HepG2 (cell line): Measurements from ENCODE around the gene TNFAIP1. TPM values are rescaled to one million over a fixed set of nuclear protein-coding genes. Genes with fewer than 3 reads are reported as not detected.

ENCODE experiments used
- DR1 ChIP-seq: sonication (generic); formaldehyde crosslinking; IDR thresholded peaks from 2 replicates; pipeline ENCODE4 v1.8.0; 2021; ENCODE audit warnings: mild to moderate bottlenecking, missing genetic modification reagents, inconsistent platforms
- FOXA1 ChIP-seq, 2 experiments: fragments of 450-650 bp in 1 of 2; sonication (generic) in 1 of 2; formaldehyde crosslinking in 1 of 2; IDR thresholded peaks; 2 replicates each; pipeline versions ENCODE4 v1.4.0 to v1.6.1; 2016 to 2020; ENCODE audit warnings: missing genetic modification reagents in 1 of 2
- KDM1A ChIP-seq: IDR thresholded peaks from 2 replicates; pipeline ENCODE4 v1.6.1; 2016; ENCODE audit warnings: missing compliant biosample characterization
- KDM5B ChIP-seq: sonication (generic); formaldehyde crosslinking; IDR thresholded peaks from 2 replicates; pipeline ENCODE4 v1.4.0; 2020; ENCODE audit warnings: missing genetic modification reagents, mild to moderate bottlenecking, borderline replicate concordance
- MAFK ChIP-seq, 2 experiments: IDR thresholded peaks in 1 of 2; conservative IDR thresholded peaks in 1 of 2; 2 replicates each; pipeline ENCODE4 v1.6.1; 2011; ENCODE audit warnings: improper control_type of control experiment in 2 of 2, low read length in 2 of 2
- MEIS2 ChIP-seq: sonication (generic); formaldehyde crosslinking; IDR thresholded peaks from 2 replicates; pipeline ENCODE4 v1.9.0; 2021; ENCODE audit warnings: mild to moderate bottlenecking, missing genetic modification reagents
- SATB2 ChIP-seq: sonication (generic); formaldehyde crosslinking; IDR thresholded peaks from 2 replicates; pipeline ENCODE4 v1.5.0; 2020; ENCODE audit warnings: missing genetic modification reagents
- STAG1 ChIP-seq: sonication (generic); formaldehyde crosslinking; IDR thresholded peaks from 2 replicates; pipeline ENCODE4 v1.4.0; 2020; ENCODE audit warnings: missing genetic modification reagents
- YY1 ChIP-seq: IDR thresholded peaks from 2 replicates; pipeline ENCODE4 v1.6.1; 2011; ENCODE audit warnings: low read length, low read depth, moderate library complexity, mild to moderate bottlenecking; ENCODE audit not compliant: insufficient read depth, insufficient replicate concordance
- ZFP36 ChIP-seq: fragments of 150-350 bp; IDR thresholded peaks from 2 replicates; pipeline ENCODE4 v1.6.1; 2018; ENCODE audit warnings: borderline replicate concordance, low read length, low read depth; ENCODE audit not compliant: partially characterized antibody
- ZNF335 ChIP-seq: sonication (generic); formaldehyde crosslinking; IDR thresholded peaks from 2 replicates; pipeline ENCODE4 v1.4.0; 2020; ENCODE audit warnings: missing genetic modification reagents
- ZNF761 ChIP-seq: sonication (generic); formaldehyde crosslinking; conservative IDR thresholded peaks from 2 replicates; pipeline ENCODE4 v1.4.0; 2020; ENCODE audit warnings: mild to moderate bottlenecking, missing genetic modification reagents
- polyA plus RNA-seq, 8 experiments: library from polyadenylated mRNA; depleted of rRNA in 3 of 8; stranded (reverse) in 7 of 8; unstranded in 1 of 8; fragments of >200 nt; fragmentation: Illumina TruSeq in 4 of 8; extraction: Trizol in 4 of 8; gene quantifications; 2 replicates each; pipeline versions ENCODE4 v1.2.1 to v1.2.3, GENCODE V29; 2011 to 2016; ENCODE audit warnings: low read depth in 4 of 8, missing spikeins in 1 of 8, mixed read lengths in 1 of 8; ENCODE audit not compliant: insufficient read depth in 1 of 8
- total RNA-seq, 5 experiments: library from RNA; depleted of rRNA; stranded (reverse); fragments of >200 nt; fragmentation: Illumina TruSeq; extraction: Trizol; gene quantifications; 2 replicates each; pipeline ENCODE4 v1.2.3, GENCODE V29; 2016; ENCODE audit warnings: low read depth in 1 of 5
- TF ChIP-seq, protein P1 (sequence below): sonication (generic); formaldehyde crosslinking; IDR thresholded peaks from 2 replicates; pipeline ENCODE4 v1.5.0; 2020; ENCODE audit warnings: mild to moderate bottlenecking, missing genetic modification reagents, borderline replicate concordance
- TF ChIP-seq, protein P2 (sequence below): sonication (generic); formaldehyde crosslinking; conservative IDR thresholded peaks from 2 replicates; pipeline ENCODE4 v1.5.0; 2020; ENCODE audit warnings: missing genetic modification reagents
- TF ChIP-seq, protein P3 (sequence below): sonication (generic); formaldehyde crosslinking; IDR thresholded peaks from 2 replicates; pipeline ENCODE4 v1.5.1; 2020; ENCODE audit warnings: mild to moderate bottlenecking, missing genetic modification reagents, borderline replicate concordance

Gene TNFAIP1
- total and polyA plus RNA-seq, 2 of the 13 experiments (the other 11 are each of a cell fraction or from before 2014, with no cell fraction given): 17.5 to 40.6 TPM

DNA sequence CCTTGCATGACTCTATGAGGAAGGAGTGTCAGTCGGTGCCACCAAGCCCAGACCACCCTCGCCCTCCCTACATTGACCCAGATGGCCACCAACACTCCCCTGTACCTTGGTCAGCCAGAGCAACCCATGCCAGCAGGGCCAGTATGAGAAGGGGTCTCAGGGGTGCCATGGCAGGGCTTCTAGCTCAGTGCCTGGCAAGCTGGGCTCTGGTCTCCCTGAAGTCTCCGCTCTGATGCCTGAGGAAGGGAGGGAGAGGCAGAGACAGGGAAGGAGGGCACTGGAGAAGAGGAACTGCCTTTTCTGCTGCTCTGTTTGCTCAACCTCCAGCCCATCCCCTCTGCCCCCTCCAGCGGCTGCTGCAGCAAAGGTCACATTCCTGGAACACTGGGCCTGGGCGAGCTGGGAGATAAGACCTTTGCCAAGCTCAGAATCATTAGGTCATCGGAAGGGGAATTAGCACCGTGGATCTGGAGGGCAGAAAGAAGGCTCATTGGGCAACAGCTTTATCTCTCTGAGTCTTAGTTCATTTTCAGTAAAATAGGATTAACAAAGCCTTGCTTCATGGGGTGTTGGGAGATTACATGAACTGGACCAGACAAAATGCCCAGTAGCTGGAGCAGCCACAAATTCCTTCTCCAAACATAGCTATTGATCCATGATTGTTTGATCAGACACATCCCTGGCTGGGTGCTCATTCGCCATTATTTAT, 34.6 kb downstream of the TNFAIP1 start, which contains the start of gene VTN (continued):
- 0 out of 2 replicates have a peak, but pooled peaks have one; percentile 42 for TF ChIP-seq MEIS2 (CRISPR knock-in tag)
- TF ChIP-seq MAFK (conservative IDR thresholded peaks at IDR 0.05 in 1 of 2, IDR thresholded peaks at IDR 0.05 in 1 of 2; ENCODE audit: low read length in 2 of 2): no peak
- 0 out of 2 replicates have a peak, but pooled peaks have one; percentile 78 for TF ChIP-seq SATB2 (CRISPR knock-in tag)
- peak; percentile 67 for TF ChIP-seq ZNF335 (CRISPR knock-in tag)
- peak; percentile 52; the same call in 1 of the 2 replicates for TF ChIP-seq FOXA1 (IDR thresholded peaks at IDR 0.05)
- TF ChIP-seq FOXA1 (CRISPR knock-in tag; IDR thresholded peaks at IDR 0.05): peak; percentile 80
- no peak for TF ChIP-seq ZFP36
- peak; percentile 40; the same call in 1 of the 2 replicates for TF ChIP-seq STAG1 (CRISPR knock-in tag)
- TF ChIP-seq, protein P1, sequence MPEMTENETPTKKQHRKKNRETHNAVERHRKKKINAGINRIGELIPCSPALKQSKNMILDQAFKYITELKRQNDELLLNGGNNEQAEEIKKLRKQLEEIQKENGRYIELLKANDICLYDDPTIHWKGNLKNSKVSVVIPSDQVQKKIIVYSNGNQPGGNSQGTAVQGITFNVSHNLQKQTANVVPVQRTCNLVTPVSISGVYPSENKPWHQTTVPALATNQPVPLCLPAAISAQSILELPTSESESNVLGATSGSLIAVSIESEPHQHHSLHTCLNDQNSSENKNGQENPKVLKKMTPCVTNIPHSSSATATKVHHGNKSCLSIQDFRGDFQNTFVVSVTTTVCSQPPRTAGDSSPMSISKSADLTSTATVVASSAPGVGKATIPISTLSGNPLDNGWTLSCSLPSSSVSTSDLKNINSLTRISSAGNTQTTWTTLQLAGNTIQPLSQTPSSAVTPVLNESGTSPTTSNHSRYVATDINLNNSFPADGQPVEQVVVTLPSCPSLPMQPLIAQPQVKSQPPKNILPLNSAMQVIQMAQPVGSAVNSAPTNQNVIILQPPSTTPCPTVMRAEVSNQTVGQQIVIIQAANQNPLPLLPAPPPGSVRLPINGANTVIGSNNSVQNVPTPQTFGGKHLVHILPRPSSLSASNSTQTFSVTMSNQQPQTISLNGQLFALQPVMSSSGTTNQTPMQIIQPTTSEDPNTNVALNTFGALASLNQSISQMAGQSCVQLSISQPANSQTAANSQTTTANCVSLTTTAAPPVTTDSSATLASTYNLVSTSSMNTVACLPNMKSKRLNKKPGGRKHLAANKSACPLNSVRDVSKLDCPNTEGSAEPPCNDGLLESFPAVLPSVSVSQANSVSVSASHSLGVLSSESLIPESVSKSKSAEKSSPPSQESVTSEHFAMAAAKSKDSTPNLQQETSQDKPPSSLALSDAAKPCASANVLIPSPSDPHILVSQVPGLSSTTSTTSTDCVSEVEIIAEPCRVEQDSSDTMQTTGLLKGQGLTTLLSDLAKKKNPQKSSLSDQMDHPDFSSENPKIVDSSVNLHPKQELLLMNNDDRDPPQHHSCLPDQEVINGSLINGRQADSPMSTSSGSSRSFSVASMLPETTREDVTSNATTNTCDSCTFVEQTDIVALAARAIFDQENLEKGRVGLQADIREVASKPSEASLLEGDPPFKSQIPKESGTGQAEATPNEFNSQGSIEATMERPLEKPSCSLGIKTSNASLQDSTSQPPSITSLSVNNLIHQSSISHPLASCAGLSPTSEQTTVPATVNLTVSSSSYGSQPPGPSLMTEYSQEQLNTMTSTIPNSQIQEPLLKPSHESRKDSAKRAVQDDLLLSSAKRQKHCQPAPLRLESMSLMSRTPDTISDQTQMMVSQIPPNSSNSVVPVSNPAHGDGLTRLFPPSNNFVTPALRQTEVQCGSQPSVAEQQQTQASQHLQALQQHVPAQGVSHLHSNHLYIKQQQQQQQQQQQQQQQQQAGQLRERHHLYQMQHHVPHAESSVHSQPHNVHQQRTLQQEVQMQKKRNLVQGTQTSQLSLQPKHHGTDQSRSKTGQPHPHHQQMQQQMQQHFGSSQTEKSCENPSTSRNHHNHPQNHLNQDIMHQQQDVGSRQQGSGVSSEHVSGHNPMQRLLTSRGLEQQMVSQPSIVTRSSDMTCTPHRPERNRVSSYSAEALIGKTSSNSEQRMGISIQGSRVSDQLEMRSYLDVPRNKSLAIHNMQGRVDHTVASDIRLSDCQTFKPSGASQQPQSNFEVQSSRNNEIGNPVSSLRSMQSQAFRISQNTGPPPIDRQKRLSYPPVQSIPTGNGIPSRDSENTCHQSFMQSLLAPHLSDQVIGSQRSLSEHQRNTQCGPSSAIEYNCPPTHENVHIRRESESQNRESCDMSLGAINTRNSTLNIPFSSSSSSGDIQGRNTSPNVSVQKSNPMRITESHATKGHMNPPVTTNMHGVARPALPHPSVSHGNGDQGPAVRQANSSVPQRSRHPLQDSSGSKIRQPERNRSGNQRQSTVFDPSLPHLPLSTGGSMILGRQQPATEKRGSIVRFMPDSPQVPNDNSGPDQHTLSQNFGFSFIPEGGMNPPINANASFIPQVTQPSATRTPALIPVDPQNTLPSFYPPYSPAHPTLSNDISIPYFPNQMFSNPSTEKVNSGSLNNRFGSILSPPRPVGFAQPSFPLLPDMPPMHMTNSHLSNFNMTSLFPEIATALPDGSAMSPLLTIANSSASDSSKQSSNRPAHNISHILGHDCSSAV (CRISPR knock-in tag): no peak
- TF ChIP-seq, protein P2, sequence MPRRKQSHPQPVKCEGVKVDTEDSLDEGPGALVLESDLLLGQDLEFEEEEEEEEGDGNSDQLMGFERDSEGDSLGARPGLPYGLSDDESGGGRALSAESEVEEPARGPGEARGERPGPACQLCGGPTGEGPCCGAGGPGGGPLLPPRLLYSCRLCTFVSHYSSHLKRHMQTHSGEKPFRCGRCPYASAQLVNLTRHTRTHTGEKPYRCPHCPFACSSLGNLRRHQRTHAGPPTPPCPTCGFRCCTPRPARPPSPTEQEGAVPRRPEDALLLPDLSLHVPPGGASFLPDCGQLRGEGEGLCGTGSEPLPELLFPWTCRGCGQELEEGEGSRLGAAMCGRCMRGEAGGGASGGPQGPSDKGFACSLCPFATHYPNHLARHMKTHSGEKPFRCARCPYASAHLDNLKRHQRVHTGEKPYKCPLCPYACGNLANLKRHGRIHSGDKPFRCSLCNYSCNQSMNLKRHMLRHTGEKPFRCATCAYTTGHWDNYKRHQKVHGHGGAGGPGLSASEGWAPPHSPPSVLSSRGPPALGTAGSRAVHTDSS: 0 out of 2 replicates have a peak, but pooled peaks have one; percentile 21
- TF ChIP-seq ZNF761 (CRISPR knock-in tag): peak; percentile 78
- peak; percentile 70; the same call in 1 of the 2 replicates for TF ChIP-seq DR1 (CRISPR knock-in tag)
- TF ChIP-seq, protein P3, sequence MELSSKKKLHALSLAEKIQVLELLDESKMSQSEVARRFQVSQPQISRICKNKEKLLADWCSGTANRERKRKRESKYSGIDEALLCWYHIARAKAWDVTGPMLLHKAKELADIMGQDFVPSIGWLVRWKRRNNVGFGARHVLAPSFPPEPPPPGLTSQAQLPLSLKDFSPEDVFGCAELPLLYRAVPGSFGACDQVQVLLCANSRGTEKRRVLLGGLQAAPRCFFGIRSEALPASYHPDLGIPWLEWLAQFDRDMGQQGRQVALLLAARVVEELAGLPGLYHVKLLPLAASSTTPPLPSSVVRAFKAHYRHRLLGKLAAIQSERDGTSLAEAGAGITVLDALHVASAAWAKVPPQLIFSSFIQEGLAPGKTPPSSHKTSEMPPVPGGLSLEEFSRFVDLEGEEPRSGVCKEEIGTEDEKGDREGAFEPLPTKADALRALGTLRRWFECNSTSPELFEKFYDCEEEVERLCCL (CRISPR knock-in tag): no peak
- TF ChIP-seq KDM5B (CRISPR knock-in tag): peak; percentile 84; the same call in 1 of the 2 replicates
- TF ChIP-seq YY1: peak; percentile 42
- TF ChIP-seq KDM1A (CRISPR knock-in tag): peak; percentile 84
